Esophagus muscularis mucosa (tissue), 4 donors: ENCODE measurements around the gene KIF22. TPM values are rescaled to one million over a fixed set of nuclear protein-coding genes. Genes with fewer than 3 reads are reported as not detected.

ENCODE experiments used
- DNase-seq: peaks from one replicate; pipeline ENCODE4 v3.0.0-alpha.2; 2017; ENCODE audit errors: extremely low spot score
- H3K27ac ChIP-seq, 4 donors: fragments of 200-600 bp; sonication (generic); replicated peaks in 1 of 4; 1 replicate in 3 of 4; 2 replicates in 1 of 4; pipeline ENCODE4 v1.5.1; 2016 to 2019; ENCODE audit warnings: mild to moderate bottlenecking in 1 of 4
- H3K27me3 ChIP-seq, 4 donors: fragments of 200-600 bp; sonication (generic); one replicate each; pipeline versions ENCODE4 v1.5.1 to v1.6.0; 2016 to 2019
- H3K36me3 ChIP-seq, 4 donors: fragments of 200-600 bp; sonication (generic); one replicate each; pipeline ENCODE4 v1.5.1; 2016 to 2019
- H3K4me1 ChIP-seq, 4 donors: fragments of 200-600 bp; sonication (generic); one replicate each; pipeline ENCODE4 v1.5.1; 2016 to 2019
- H3K4me3 ChIP-seq, 4 donors: fragments of 200-600 bp; sonication (generic); 1 replicate in 2 of 4; 2 replicates in 2 of 4; pipeline ENCODE4 v1.5.1; 2016 to 2019; ENCODE audit warnings: mild to moderate bottlenecking in 4 of 4, moderate library complexity in 1 of 4
- H3K9me3 ChIP-seq, 4 donors: fragments of 200-600 bp; sonication (generic); 1 replicate in 3 of 4; 2 replicates in 1 of 4; pipeline ENCODE4 v1.5.1; 2016 to 2019
- EP300 ChIP-seq: sonication (generic); formaldehyde crosslinking; IDR thresholded peaks from one replicate; pipeline ENCODE4 v1.6.1; 2017; ENCODE audit warnings: antibody characterized with exemption
- POLR2A ChIP-seq: fragments of 450-650 bp; IDR thresholded peaks from one replicate; pipeline ENCODE4 v1.6.1; 2017; ENCODE audit warnings: antibody characterized with exemption, moderate library complexity, mild to moderate bottlenecking, low read depth
- POLR2AphosphoS5 ChIP-seq, 2 donors: sonication (generic); formaldehyde crosslinking; IDR thresholded peaks; one replicate each; pipeline ENCODE4 v1.6.1; 2017; ENCODE audit warnings: antibody characterized with exemption in 2 of 2
- WGBS: methylation state at CpG from one replicate; pipeline ENCODE4 v1.1.5; 2018; 5-methylcytosine and 5-hydroxymethylcytosine counted together
- intact Hi-C: fragments of 100-400 bp; cut with DNase I; formaldehyde crosslinking; loops from one replicate; pipeline ENCODE4 v1.15.1; 2023
- total RNA-seq, 4 donors: library from RNA; depleted of rRNA; stranded (reverse); fragments of >200 nt; gene quantifications; one replicate each; pipeline versions ENCODE4 v1.1.0 to v1.2.1, GENCODE V29; 2016
- TF ChIP-seq, protein P1 (sequence below), 3 experiments: fragments of 200-600 bp in 2 of 3; fragments of 450-650 bp in 1 of 3; sonication (generic) in 2 of 3; IDR thresholded peaks; one replicate each; pipeline ENCODE4 v1.5.1; 2017 to 2019; ENCODE audit warnings: antibody characterized with exemption in 3 of 3, mild to moderate bottlenecking in 2 of 3, moderate library complexity in 1 of 3

Gene KIF22
- total RNA-seq, 4 donors from 2014 or later = 10.8 to 12.3 (median 11.8) TPM

GRCh38 chr16:29804455-29805231 lies 14.1 kb downstream of the KIF22 start:
- Histone ChIP-seq H3K4me1 (peaks cover 36 to 43% (median 40%) of the 10 kb centered on the region in 4 donors), H3K9me3 (no peaks in the 10 kb centered on the region), H3K27ac (peak overlapping the region; percentile 90 to 99 (median 98)), H3K36me3 (peaks cover 2 to 31% (median 26%) of the 10 kb centered on the region in 4 donors), H3K27me3 (peaks cover 0 to 2% (median 0%) of the 10 kb centered on the region in 4 donors), H3K4me3 (peak overlapping the region; percentile 69 to 96 (median 78))
- under 1% methylated on average over 17 of the region's 26 CpGs for WGBS
- TF ChIP-seq EP300 (no peak), POLR2AphosphoS5 (IDR thresholded peaks at IDR 0.05) (no peak), POLR2A (no peak)
- TF ChIP-seq, protein P1, sequence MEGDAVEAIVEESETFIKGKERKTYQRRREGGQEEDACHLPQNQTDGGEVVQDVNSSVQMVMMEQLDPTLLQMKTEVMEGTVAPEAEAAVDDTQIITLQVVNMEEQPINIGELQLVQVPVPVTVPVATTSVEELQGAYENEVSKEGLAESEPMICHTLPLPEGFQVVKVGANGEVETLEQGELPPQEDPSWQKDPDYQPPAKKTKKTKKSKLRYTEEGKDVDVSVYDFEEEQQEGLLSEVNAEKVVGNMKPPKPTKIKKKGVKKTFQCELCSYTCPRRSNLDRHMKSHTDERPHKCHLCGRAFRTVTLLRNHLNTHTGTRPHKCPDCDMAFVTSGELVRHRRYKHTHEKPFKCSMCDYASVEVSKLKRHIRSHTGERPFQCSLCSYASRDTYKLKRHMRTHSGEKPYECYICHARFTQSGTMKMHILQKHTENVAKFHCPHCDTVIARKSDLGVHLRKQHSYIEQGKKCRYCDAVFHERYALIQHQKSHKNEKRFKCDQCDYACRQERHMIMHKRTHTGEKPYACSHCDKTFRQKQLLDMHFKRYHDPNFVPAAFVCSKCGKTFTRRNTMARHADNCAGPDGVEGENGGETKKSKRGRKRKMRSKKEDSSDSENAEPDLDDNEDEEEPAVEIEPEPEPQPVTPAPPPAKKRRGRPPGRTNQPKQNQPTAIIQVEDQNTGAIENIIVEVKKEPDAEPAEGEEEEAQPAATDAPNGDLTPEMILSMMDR (IDR thresholded peaks at IDR 0.05) = no peak
- intact Hi-C loops = no loop called here
- no peak for DNase-seq

GRCh38 chr16:29805232-29806098 lies 14.9 kb downstream of the KIF22 start:
- H3K36me3 ChIP-seq = peaks cover 0 to 31% (median 26%) of the 10 kb centered on the region in 4 donors
- peaks cover 0 to 2% (median 0%) of the 10 kb centered on the region in 4 donors for H3K27me3 ChIP-seq
- peak overlapping the region; percentile 90 to 99 (median 98) for H3K27ac ChIP-seq
- DNase-seq = peak; percentile 99
- H3K9me3 ChIP-seq = no peaks in the 10 kb centered on the region
- intact Hi-C loops = no loop called here
- peaks cover 44 to 51% (median 48%) of the 10 kb centered on the region in 4 donors for H3K4me1 ChIP-seq
- peak overlapping the region; percentile 69 to 96 (median 78) for H3K4me3 ChIP-seq
- WGBS = under 1% methylated on average over 58 of the region's 103 CpGs
- TF ChIP-seq POLR2A (peak; percentile 83), EP300 (no peak), POLR2AphosphoS5 (IDR thresholded peaks at IDR 0.05) (peak; percentile 96 to 98)
- TF ChIP-seq, protein P1 (IDR thresholded peaks at IDR 0.05) = no peak

DNA sequence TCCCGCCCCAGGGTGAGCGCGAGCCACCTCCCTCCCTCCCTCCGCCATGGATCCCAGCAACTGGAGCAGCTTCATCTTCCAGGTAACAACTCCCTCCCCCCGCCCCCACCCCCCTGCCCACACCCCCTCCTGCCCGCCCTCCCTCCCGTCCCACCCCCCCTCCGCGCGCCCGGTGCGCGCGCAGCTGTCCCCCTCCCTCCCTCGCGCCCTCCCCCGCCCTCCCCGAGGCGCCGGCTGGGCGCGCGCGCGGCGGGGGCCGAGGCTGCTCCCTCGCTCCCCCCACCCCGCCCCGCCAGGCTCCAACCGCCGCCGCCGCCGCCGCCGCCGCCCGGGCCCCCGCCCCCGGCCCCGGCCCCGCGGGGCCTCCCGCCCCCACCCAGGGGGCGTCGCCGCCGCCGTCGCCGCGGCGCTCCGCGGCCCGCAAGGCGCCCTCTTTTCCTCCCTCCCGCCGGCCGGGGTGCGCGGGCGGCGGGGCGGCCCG lies 15.6 kb downstream of the KIF22 start, which contains the start of gene MAZ:
Gene MAZ (plus strand): TSS at position 431 of the 481 bp plus-strand sequence. CDS start 173 bp downstream, outside the sequence.
- WGBS = 0% methylated on average over 1 of the region's 67 CpGs
- H3K4me1 ChIP-seq = peaks cover 50 to 57% (median 55%) of the 10 kb centered on the region in 4 donors
- DNase-seq = peak; percentile 96

More for the DNA sequence above, 15.6 kb downstream of the KIF22 start, which contains the start of gene MAZ:
- intact Hi-C loops = no loop called here
- TF ChIP-seq, protein P1 (IDR thresholded peaks at IDR 0.05) = no peak
- TF ChIP-seq POLR2AphosphoS5 (IDR thresholded peaks at IDR 0.05) = no peak
- no peak for TF ChIP-seq EP300
- TF ChIP-seq POLR2A = no peak
- H3K27ac ChIP-seq = peak within 1 kb of the TSS; percentile 96 to 99 (median 98)
- peaks cover 0 to 26% (median 24%) of the 10 kb centered on the region in 4 donors for H3K36me3 ChIP-seq
- H3K9me3 ChIP-seq = no peaks in the 10 kb centered on the region
- H3K27me3 ChIP-seq = peaks cover 0 to 2% (median 0%) of the 10 kb centered on the region in 4 donors
- H3K4me3 ChIP-seq = peak within 1 kb of the TSS; percentile 69 to 96 (median 78)
